GM13977 (cell line): ENCODE results near the gene CAPN2.

Experiments used
- DNase-seq: peaks from one replicate; pipeline ENCODE4 v3.0.0; 2012; ENCODE audit warnings: low spot score
- CTCF ChIP-seq: IDR thresholded peaks from 2 replicates; pipeline ENCODE4 v1.5.1; 2012; ENCODE audit warnings: mild to moderate bottlenecking, control low read depth; ENCODE audit not compliant: insufficient read depth; ENCODE audit errors: extremely low read depth, missing control alignments
- in situ Hi-C: fragments of 300-500 bp; cut with MboI; formaldehyde crosslinking; loops from one replicate; pipeline ENCODE4 v1.12.0; 2022; ENCODE audit warnings: low sequenced_read_pairs, low pct_unique_long_range_greater_than_20kb, mixed read lengths, inconsistent platforms; ENCODE audit not compliant: unreplicated experiment

The CAPN2 gene

GRCh38 chr1:223669003-223669795 is 43.1 kb upstream of the CAPN2 start:
- no peak for TF ChIP-seq CTCF
- DNase-seq: no peak
- in situ Hi-C loops: no loop called here

- DNase-seq: peak; percentile 31
- TF ChIP-seq CTCF: peak; percentile 61
- in situ Hi-C loops: no loop called here
These were observed 41.7 kb upstream of the CAPN2 start for GRCh38 chr1:223670458-223671159.

GRCh38 chr1:223674119-223674890 is 38.0 kb upstream of the CAPN2 start:
- DNase-seq: no peak
- in situ Hi-C loops: no loop called here

GRCh38 chr1:223678841-223679240 is 33.5 kb upstream of the CAPN2 start:
- no peak for DNase-seq
- no peak for TF ChIP-seq CTCF
- in situ Hi-C loops: no loop called here

More at GRCh38 chr1:223674119-223674890, 38.0 kb upstream of the CAPN2 start:
- TF ChIP-seq CTCF: no peak

GRCh38 chr1:223680188-223680587 is 32.2 kb upstream of the CAPN2 start:
- no peak for DNase-seq
- in situ Hi-C loops: no loop called here
- no peak for TF ChIP-seq CTCF

GRCh38 chr1:223682502-223682901 is 29.8 kb upstream of the CAPN2 start:
- in situ Hi-C loops: no loop called here
- no peak for TF ChIP-seq CTCF
- DNase-seq: no peak
